Measurements from ENCODE around the gene DMD. TPM values are rescaled to one million over a fixed set of nuclear protein-coding genes. Genes with fewer than 3 reads are reported as not detected.

The DMD gene
- total RNA-seq, 1 experiment from 2014 or later, result 2.2 TPM

DNA sequence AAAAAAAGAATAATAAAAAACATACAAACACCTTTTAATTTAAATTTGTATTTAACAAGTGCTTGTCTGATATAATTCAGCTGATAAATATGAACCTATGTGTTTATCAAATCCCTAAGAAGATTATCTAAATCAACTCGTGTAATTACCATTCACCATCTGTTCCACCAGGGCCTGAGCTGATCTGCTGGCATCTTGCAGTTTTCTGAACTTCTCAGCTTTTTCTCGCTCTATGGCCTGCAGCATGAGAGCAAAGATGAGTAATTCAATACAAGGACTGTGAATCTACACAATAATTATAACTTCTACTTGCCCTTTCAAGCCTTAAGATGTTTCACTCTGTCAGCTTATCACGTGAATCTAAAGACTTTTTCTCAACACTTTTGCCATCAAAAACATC lies 709.7 kb downstream of the DMD start:
- no TSS peak for BruUV-seq (replicated peaks)
- CTCF ChIA-PET, result no interaction called here
- Histone ChIP-seq H3K9me3 (ENCODE audit: control insufficient read depth, insufficient read depth, low read depth, low read length) (no peaks in the 10 kb centered on the region), H3K4me3 (ENCODE audit: low read depth in 2 of 2, low read length in 2 of 2) (no peak overlapping the region), H3K27ac (ENCODE audit: low read length) (no peak overlapping the region), H3K4me1 (ENCODE audit: control insufficient read depth, insufficient read depth, low read length) (no peaks in the 10 kb centered on the region), H3K27me3 (ENCODE audit: control insufficient read depth, insufficient read depth, low read length) (no peaks in the 10 kb centered on the region), H3K36me3 (ENCODE audit: control insufficient read depth, insufficient read depth, low read length) (no peaks in the 10 kb centered on the region)
- intact Hi-C loops (cut with micrococcal nuclease; ENCODE audit: unreplicated experiment) (no loop called here), in situ Hi-C loops (cut with HindIII; ENCODE audit: low pct_unique_long_range_greater_than_20kb, low sequenced_read_pairs) (no loop called here)
- DNase-seq (ENCODE audit: low read depth, low spot score), result no peak
- ATAC-seq, result no peak
- TF ChIP-seq, protein P1, sequence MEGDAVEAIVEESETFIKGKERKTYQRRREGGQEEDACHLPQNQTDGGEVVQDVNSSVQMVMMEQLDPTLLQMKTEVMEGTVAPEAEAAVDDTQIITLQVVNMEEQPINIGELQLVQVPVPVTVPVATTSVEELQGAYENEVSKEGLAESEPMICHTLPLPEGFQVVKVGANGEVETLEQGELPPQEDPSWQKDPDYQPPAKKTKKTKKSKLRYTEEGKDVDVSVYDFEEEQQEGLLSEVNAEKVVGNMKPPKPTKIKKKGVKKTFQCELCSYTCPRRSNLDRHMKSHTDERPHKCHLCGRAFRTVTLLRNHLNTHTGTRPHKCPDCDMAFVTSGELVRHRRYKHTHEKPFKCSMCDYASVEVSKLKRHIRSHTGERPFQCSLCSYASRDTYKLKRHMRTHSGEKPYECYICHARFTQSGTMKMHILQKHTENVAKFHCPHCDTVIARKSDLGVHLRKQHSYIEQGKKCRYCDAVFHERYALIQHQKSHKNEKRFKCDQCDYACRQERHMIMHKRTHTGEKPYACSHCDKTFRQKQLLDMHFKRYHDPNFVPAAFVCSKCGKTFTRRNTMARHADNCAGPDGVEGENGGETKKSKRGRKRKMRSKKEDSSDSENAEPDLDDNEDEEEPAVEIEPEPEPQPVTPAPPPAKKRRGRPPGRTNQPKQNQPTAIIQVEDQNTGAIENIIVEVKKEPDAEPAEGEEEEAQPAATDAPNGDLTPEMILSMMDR (IDR thresholded peaks at IDR 0.05), result no peak
- TF ChIP-seq POLR2AphosphoS5 (IDR thresholded peaks at IDR 0.05; ENCODE audit: low read depth, low read length) (no peak), TCF7L2 (IDR thresholded peaks at IDR 0.05; ENCODE audit: low read depth, low read length) (no peak), REST (IDR thresholded peaks at IDR 0.05; ENCODE audit: insufficient read depth in 1 of 2, low read depth in 2 of 2, low read length in 1 of 2) (no peak), SIN3A (IDR thresholded peaks at IDR 0.05; ENCODE audit: borderline replicate concordance, insufficient read depth, low read depth, low read length) (no peak)
- POLR2A ChIA-PET, result no interaction called here

DNA sequence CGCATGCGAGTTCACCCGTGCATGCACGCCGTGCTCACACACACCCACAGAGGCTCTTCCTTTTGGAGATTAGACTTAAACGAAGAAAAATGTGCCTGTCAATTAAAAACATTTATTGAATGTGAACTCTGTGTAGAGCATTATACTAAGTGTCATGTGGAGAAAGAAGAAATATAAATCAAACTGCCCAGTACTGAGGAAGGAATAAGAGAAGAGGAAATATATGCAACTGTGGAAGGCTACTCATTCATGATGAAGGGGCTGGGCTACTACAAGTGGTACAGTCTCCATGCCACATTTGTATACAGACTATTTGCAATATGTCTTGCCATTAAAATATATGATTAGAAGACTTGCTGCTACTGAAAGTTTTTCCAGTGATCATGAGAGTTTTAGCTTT lies 714.7 kb downstream of the DMD start:
- BruUV-seq (replicated peaks), result no TSS peak
- Histone ChIP-seq H3K27ac (ENCODE audit: low read length) (no peak overlapping the region), H3K4me1 (ENCODE audit: control insufficient read depth, insufficient read depth, low read length) (no peaks in the 10 kb centered on the region), H3K9me3 (ENCODE audit: control insufficient read depth, insufficient read depth, low read depth, low read length) (no peaks in the 10 kb centered on the region), H3K4me3 (ENCODE audit: low read depth in 2 of 2, low read length in 2 of 2) (no peak overlapping the region), H3K27me3 (ENCODE audit: control insufficient read depth, insufficient read depth, low read length) (no peaks in the 10 kb centered on the region), H3K36me3 (ENCODE audit: control insufficient read depth, insufficient read depth, low read length) (no peaks in the 10 kb centered on the region)
- ChIA-PET POLR2A (no interaction called here), CTCF (no interaction called here)
- ATAC-seq, result no peak
- TF ChIP-seq POLR2AphosphoS5 (IDR thresholded peaks at IDR 0.05; ENCODE audit: low read depth, low read length), result no peak
- TF ChIP-seq, protein P1 (IDR thresholded peaks at IDR 0.05), result no peak
- no peak for TF ChIP-seq SIN3A (IDR thresholded peaks at IDR 0.05; ENCODE audit: borderline replicate concordance, insufficient read depth, low read depth, low read length)
- no peak for TF ChIP-seq TCF7L2 (IDR thresholded peaks at IDR 0.05; ENCODE audit: low read depth, low read length)
- TF ChIP-seq REST (IDR thresholded peaks at IDR 0.05; ENCODE audit: insufficient read depth in 1 of 2, low read depth in 2 of 2, low read length in 1 of 2), result no peak
- intact Hi-C loops (cut with micrococcal nuclease; ENCODE audit: unreplicated experiment) (no loop called here), in situ Hi-C loops (cut with HindIII; ENCODE audit: low pct_unique_long_range_greater_than_20kb, low sequenced_read_pairs) (no loop called here)
- DNase-seq (ENCODE audit: low read depth, low spot score), result no peak

Measured in Panc1 (cell line).